GM12892 (cell line): ENCODE measurements around the gene IGFL4.

Source experiments
- POLR2A ChIP-seq: IDR thresholded peaks from 2 replicates; pipeline ENCODE4 v1.6.1; 2011; ENCODE audit warnings: low read depth, low read length, control low read depth
- POLR2AphosphoS5 ChIP-seq: IDR thresholded peaks from 2 replicates; pipeline ENCODE4 v1.6.1; 2011; ENCODE audit warnings: low read depth, low read length, control low read depth

- TF ChIP-seq POLR2A (no peak), POLR2AphosphoS5 (no peak)
These were observed 42.0 kb downstream of the IGFL4 start for GRCh38 chr19:45998834-45999233.
